ENCODE results near the gene VWF.

The VWF gene

GRCh38 chr12:6045438-6045837 lies 79.0 kb downstream of the VWF start:
- H3K4me3 ChIP-seq (ENCODE audit: low read length): no peak overlapping the region
- TF ChIP-seq CTCF (IDR thresholded peaks at IDR 0.05; ENCODE audit: insufficient read depth, low read depth, low read length, missing control alignments): no peak
- DNase-seq (ENCODE audit: low read depth): no peak

- TF ChIP-seq CTCF (IDR thresholded peaks at IDR 0.05; ENCODE audit: insufficient read depth, low read depth, low read length, missing control alignments): no peak
- no peak overlapping the region for H3K4me3 ChIP-seq (ENCODE audit: low read length)
- DNase-seq (ENCODE audit: low read depth): peak; percentile 78
These were observed 80.4 kb downstream of the VWF start for GRCh38 chr12:6044082-6044481.

- TF ChIP-seq CTCF (IDR thresholded peaks at IDR 0.05; ENCODE audit: insufficient read depth, low read depth, low read length, missing control alignments): no peak
- H3K4me3 ChIP-seq (ENCODE audit: low read length): no peak overlapping the region
- DNase-seq (ENCODE audit: low read depth): no peak
These were observed 82.0 kb downstream of the VWF start for GRCh38 chr12:6042446-6042845.

GRCh38 chr12:6041891-6042290 lies 82.6 kb downstream of the VWF start:
- TF ChIP-seq CTCF (IDR thresholded peaks at IDR 0.05; ENCODE audit: insufficient read depth, low read depth, low read length, missing control alignments): no peak
- no peak overlapping the region for H3K4me3 ChIP-seq (ENCODE audit: low read length)

GRCh38 chr12:6040815-6041214 lies 83.7 kb downstream of the VWF start:
- no peak overlapping the region for H3K4me3 ChIP-seq (ENCODE audit: low read length)
- no peak for TF ChIP-seq CTCF (IDR thresholded peaks at IDR 0.05; ENCODE audit: insufficient read depth, low read depth, low read length, missing control alignments)
- DNase-seq (ENCODE audit: low read depth): no peak

More at GRCh38 chr12:6041891-6042290, 82.6 kb downstream of the VWF start:
- no peak for DNase-seq (ENCODE audit: low read depth)

- peak; percentile 93 for TF ChIP-seq CTCF (IDR thresholded peaks at IDR 0.05; ENCODE audit: insufficient read depth, low read depth, low read length, missing control alignments)
- DNase-seq (ENCODE audit: low read depth): peak; percentile 75
- H3K4me3 ChIP-seq (ENCODE audit: low read length): no peak overlapping the region
These were observed 84.4 kb downstream of the VWF start for GRCh38 chr12:6039894-6040601.

- DNase-seq (ENCODE audit: low read depth): peak; percentile 89
- peak; percentile 80 for TF ChIP-seq CTCF (IDR thresholded peaks at IDR 0.05; ENCODE audit: insufficient read depth, low read depth, low read length, missing control alignments)
These were observed 86.3 kb downstream of the VWF start for GRCh38 chr12:6038160-6038559.

More at GRCh38 chr12:6038160-6038559, 86.3 kb downstream of the VWF start:
- no peak overlapping the region for H3K4me3 ChIP-seq (ENCODE audit: low read length)
